ENCODE measurements around the gene PCDH15. TPM values are rescaled to one million over a fixed set of nuclear protein-coding genes. Genes with fewer than 3 reads are reported as not detected.

PCDH15 gene
- total and polyA plus RNA-seq, 2 experiments from 2014 or later = 0.29 to 0.66 TPM

GRCh38 chr10:54843932-54844331 is 42.9 kb upstream of the PCDH15 start (continued):
- TF ChIP-seq JUNB (IDR thresholded peaks at IDR 0.05; ENCODE audit: unreplicated experiment) (no peak), POLR2AphosphoS5 (IDR thresholded peaks at IDR 0.05; ENCODE audit: low read depth) (no peak)
- TF ChIP-seq, protein P1, sequence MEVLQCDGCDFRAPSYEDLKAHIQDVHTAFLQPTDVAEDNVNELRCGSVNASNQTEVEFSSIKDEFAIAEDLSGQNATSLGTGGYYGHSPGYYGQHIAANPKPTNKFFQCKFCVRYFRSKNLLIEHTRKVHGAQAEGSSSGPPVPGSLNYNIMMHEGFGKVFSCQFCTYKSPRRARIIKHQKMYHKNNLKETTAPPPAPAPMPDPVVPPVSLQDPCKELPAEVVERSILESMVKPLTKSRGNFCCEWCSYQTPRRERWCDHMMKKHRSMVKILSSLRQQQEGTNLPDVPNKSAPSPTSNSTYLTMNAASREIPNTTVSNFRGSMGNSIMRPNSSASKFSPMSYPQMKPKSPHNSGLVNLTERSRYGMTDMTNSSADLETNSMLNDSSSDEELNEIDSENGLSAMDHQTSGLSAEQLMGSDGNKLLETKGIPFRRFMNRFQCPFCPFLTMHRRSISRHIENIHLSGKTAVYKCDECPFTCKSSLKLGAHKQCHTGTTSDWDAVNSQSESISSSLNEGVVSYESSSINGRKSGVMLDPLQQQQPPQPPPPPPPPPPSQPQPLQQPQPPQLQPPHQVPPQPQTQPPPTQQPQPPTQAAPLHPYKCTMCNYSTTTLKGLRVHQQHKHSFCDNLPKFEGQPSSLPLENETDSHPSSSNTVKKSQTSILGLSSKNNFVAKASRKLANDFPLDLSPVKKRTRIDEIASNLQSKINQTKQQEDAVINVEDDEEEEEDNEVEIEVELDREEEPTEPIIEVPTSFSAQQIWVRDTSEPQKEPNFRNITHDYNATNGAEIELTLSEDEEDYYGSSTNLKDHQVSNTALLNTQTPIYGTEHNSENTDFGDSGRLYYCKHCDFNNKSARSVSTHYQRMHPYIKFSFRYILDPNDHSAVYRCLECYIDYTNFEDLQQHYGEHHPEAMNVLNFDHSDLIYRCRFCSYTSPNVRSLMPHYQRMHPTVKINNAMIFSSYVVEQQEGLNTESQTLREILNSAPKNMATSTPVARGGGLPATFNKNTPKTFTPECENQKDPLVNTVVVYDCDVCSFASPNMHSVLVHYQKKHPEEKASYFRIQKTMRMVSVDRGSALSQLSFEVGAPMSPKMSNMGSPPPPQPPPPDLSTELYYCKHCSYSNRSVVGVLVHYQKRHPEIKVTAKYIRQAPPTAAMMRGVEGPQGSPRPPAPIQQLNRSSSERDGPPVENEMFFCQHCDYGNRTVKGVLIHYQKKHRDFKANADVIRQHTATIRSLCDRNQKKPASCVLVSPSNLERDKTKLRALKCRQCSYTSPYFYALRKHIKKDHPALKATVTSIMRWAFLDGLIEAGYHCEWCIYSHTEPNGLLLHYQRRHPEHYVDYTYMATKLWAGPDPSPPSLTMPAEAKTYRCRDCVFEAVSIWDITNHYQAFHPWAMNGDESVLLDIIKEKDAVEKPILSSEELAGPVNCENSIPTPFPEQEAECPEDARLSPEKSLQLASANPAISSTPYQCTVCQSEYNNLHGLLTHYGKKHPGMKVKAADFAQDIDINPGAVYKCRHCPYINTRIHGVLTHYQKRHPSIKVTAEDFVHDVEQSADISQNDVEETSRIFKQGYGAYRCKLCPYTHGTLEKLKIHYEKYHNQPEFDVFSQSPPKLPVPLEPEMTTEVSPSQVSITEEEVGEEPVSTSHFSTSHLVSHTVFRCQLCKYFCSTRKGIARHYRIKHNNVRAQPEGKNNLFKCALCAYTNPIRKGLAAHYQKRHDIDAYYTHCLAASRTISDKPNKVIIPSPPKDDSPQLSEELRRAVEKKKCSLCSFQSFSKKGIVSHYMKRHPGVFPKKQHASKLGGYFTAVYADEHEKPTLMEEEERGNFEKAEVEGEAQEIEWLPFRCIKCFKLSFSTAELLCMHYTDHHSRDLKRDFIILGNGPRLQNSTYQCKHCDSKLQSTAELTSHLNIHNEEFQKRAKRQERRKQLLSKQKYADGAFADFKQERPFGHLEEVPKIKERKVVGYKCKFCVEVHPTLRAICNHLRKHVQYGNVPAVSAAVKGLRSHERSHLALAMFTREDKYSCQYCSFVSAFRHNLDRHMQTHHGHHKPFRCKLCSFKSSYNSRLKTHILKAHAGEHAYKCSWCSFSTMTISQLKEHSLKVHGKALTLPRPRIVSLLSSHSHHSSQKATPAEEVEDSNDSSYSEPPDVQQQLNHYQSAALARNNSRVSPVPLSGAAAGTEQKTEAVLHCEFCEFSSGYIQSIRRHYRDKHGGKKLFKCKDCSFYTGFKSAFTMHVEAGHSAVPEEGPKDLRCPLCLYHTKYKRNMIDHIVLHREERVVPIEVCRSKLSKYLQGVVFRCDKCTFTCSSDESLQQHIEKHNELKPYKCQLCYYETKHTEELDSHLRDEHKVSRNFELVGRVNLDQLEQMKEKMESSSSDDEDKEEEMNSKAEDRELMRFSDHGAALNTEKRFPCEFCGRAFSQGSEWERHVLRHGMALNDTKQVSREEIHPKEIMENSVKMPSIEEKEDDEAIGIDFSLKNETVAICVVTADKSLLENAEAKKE (CRISPR knock-in tag; IDR thresholded peaks at IDR 0.05) = no peak

DNA sequence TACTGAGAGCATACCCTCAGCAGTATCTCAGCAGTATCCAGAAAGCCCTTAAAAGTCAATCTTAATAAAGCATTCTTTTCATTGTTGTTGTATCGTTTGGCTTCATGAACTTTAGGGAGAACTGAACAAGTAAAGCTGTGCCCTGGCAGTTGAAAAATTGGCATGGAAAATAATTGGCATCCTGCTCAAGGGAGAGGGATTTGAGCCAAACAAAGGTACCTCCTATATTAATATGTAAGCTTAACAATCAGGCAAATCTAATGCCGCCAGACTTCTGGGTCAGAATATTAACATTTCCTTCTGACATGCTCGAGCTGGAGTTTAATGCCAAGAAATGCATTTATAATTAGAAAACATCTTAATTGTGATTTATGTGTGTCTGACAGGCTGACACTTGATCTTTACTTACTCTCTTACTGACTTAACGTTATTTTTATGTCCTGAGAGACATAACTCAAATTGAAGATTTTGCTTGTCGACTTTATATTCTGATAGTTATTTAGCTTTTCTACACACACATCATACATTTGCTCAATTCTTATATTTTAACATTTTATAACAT is 42.1 kb upstream of the PCDH15 start:
- H3K9me2 ChIP-seq (ENCODE audit: insufficient read depth) = no peaks in the 10 kb centered on the region
- no peak overlapping the region for H3K4me3 ChIP-seq
- H3K27ac ChIP-seq (ENCODE audit: low read depth) = no peak overlapping the region
- no peaks in the 10 kb centered on the region for H4K20me1 ChIP-seq (replicated peaks; ENCODE audit: insufficient read depth)
- H3K27me3 ChIP-seq (ENCODE audit: insufficient read depth) = no peaks in the 10 kb centered on the region
- no peak overlapping the region for H2AFZ ChIP-seq
- H3K36me3 ChIP-seq (ENCODE audit: insufficient read depth) = no peaks in the 10 kb centered on the region
- no peaks in the 10 kb centered on the region for H3K79me2 ChIP-seq (replicated peaks; ENCODE audit: insufficient read depth)
- no peaks in the 10 kb centered on the region for H3F3A ChIP-seq (replicated peaks; ENCODE audit: low read depth)
- Mint-ChIP-seq H3K9me3 (peaks cover 7% of the 10 kb centered on the region; the same call in 1 of the 3 replicates), H3K27me3 (ENCODE audit: insufficient read depth, low read depth, poor library complexity) (peaks cover 2% of the 10 kb centered on the region), H3K4me3 (no peak overlapping the region), H3K36me3 (ENCODE audit: low read depth) (0 out of 3 replicates have a peak, but pooled peaks cover 4% of the 10 kb centered on the region), H3K4me1 (peaks cover 7% of the 10 kb centered on the region; the same call in 2 of the 3 replicates), H3K27ac (no peak overlapping the region)
- ATAC-seq = no peak
- no peak overlapping the region for H3K4me2 ChIP-seq
- no peak for DNase-seq (ENCODE audit: low spot score)
- H3K4me1 ChIP-seq (ENCODE audit: insufficient read depth) = peaks cover 12% of the 10 kb centered on the region; the same call in 1 of the 2 replicates
- TF ChIP-seq POLR2AphosphoS5 (IDR thresholded peaks at IDR 0.05; ENCODE audit: low read depth) (no peak), ZNF331 (CRISPR knock-in tag; IDR thresholded peaks at IDR 0.05; ENCODE audit: low read depth) (no peak), EZH2phosphoT487 (IDR thresholded peaks at IDR 0.05; ENCODE audit: unreplicated experiment) (no peak), CREB1 (CRISPR knock-in tag; IDR thresholded peaks at IDR 0.05; ENCODE audit: low read depth) (no peak), CTCF (conservative IDR thresholded peaks at IDR 0.05; ENCODE audit: low read depth in 2 of 2) (no peak), JUNB (IDR thresholded peaks at IDR 0.05; ENCODE audit: unreplicated experiment) (no peak), NANOG (IDR thresholded peaks at IDR 0.05; ENCODE audit: borderline replicate concordance) (no peak)
- TF ChIP-seq, protein P2, sequence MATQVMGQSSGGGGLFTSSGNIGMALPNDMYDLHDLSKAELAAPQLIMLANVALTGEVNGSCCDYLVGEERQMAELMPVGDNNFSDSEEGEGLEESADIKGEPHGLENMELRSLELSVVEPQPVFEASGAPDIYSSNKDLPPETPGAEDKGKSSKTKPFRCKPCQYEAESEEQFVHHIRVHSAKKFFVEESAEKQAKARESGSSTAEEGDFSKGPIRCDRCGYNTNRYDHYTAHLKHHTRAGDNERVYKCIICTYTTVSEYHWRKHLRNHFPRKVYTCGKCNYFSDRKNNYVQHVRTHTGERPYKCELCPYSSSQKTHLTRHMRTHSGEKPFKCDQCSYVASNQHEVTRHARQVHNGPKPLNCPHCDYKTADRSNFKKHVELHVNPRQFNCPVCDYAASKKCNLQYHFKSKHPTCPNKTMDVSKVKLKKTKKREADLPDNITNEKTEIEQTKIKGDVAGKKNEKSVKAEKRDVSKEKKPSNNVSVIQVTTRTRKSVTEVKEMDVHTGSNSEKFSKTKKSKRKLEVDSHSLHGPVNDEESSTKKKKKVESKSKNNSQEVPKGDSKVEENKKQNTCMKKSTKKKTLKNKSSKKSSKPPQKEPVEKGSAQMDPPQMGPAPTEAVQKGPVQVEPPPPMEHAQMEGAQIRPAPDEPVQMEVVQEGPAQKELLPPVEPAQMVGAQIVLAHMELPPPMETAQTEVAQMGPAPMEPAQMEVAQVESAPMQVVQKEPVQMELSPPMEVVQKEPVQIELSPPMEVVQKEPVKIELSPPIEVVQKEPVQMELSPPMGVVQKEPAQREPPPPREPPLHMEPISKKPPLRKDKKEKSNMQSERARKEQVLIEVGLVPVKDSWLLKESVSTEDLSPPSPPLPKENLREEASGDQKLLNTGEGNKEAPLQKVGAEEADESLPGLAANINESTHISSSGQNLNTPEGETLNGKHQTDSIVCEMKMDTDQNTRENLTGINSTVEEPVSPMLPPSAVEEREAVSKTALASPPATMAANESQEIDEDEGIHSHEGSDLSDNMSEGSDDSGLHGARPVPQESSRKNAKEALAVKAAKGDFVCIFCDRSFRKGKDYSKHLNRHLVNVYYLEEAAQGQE (IDR thresholded peaks at IDR 0.05; ENCODE audit: unreplicated experiment) = no peak
